Parathyroid adenoma (tissue), 2 donors: ENCODE results near the gene WRAP73.
"Not testable (repeated sequence)": the region's sequence is repeated elsewhere in the genome, so short reads cannot be mapped to it uniquely, and the experiment has no call there.

Experiments used
- H2AFZ ChIP-seq: fragments of 300-600 bp; sonication (generic); one replicate; pipeline ENCODE4 v1.7.0; 2017; ENCODE audit warnings: antibody characterized with exemption, mild to moderate bottlenecking
- H3K27ac ChIP-seq: fragments of 300-600 bp; sonication (generic); one replicate; pipeline ENCODE4 v1.7.0; 2017
- H3K27me3 ChIP-seq: fragments of 300-600 bp; sonication (generic); one replicate; pipeline ENCODE4 v1.7.0; 2017; ENCODE audit warnings: low read length; ENCODE audit not compliant: control insufficient read depth, insufficient read depth
- H3K36me3 ChIP-seq: fragments of 300-600 bp; sonication (generic); one replicate; pipeline ENCODE4 v1.7.0; 2017; ENCODE audit warnings: low read length; ENCODE audit not compliant: control insufficient read depth, insufficient read depth
- H3K4me1 ChIP-seq: fragments of 300-600 bp; sonication (generic); one replicate; pipeline ENCODE4 v1.7.0; 2017; ENCODE audit warnings: control low read depth
- H3K4me2 ChIP-seq: fragments of 300-600 bp; sonication (generic); one replicate; pipeline ENCODE4 v1.7.0; 2017; ENCODE audit warnings: low read length
- H3K4me3 ChIP-seq: fragments of 300-600 bp; sonication (generic); one replicate; pipeline ENCODE4 v1.7.0; 2017; ENCODE audit warnings: low read depth, low read length
- H3K79me2 ChIP-seq: fragments of 300-600 bp; sonication (generic); one replicate; pipeline ENCODE4 v1.7.0; 2017; ENCODE audit warnings: control low read depth
- H3K9ac ChIP-seq: fragments of 300-600 bp; sonication (generic); one replicate; pipeline ENCODE4 v1.7.0; 2017; ENCODE audit warnings: mild to moderate bottlenecking
- H3K9me3 ChIP-seq: fragments of 300-600 bp; sonication (generic); one replicate; pipeline ENCODE4 v1.7.0; 2017; ENCODE audit warnings: low read length; ENCODE audit not compliant: control insufficient read depth
- CTCF ChIP-seq: fragments of 300-600 bp; sonication (generic); IDR thresholded peaks from one replicate; pipeline ENCODE4 v1.7.0; 2017; ENCODE audit warnings: antibody characterized with exemption, mild to moderate bottlenecking
- donor health status: primary hyperparathyroidism.

The WRAP73 gene

GRCh38 chr1:3585940-3586568 is 63.8 kb downstream of the WRAP73 start:
- H3K27ac ChIP-seq: no peak overlapping the region
- TF ChIP-seq CTCF: no peak
- H3K4me3 ChIP-seq: no peak overlapping the region
- no peaks in the 10 kb centered on the region for H3K36me3 ChIP-seq
- no peak overlapping the region for H3K9ac ChIP-seq
- no peak overlapping the region for H3K4me2 ChIP-seq
- H3K4me1 ChIP-seq: no peaks in the 10 kb centered on the region
- no peak overlapping the region for H2AFZ ChIP-seq
- H3K9me3 ChIP-seq: no peaks in the 10 kb centered on the region
- no peaks in the 10 kb centered on the region for H3K79me2 ChIP-seq
- no peaks in the 10 kb centered on the region for H3K27me3 ChIP-seq

GRCh38 chr1:3585353-3585868 is 64.5 kb downstream of the WRAP73 start:
- not testable (repeated sequence) for H3K27me3 ChIP-seq, H2AFZ ChIP-seq, H3K36me3 ChIP-seq, H3K9me3 ChIP-seq, H3K4me3 ChIP-seq, H3K9ac ChIP-seq, H3K4me1 ChIP-seq, H3K4me2 ChIP-seq, H3K27ac ChIP-seq, H3K79me2 ChIP-seq

- Histone ChIP-seq H3K4me1 (no peaks in the 10 kb centered on the region), H3K27ac (no peak overlapping the region), H3K4me2 (no peak overlapping the region), H2AFZ (no peak overlapping the region), H3K9me3 (no peaks in the 10 kb centered on the region), H3K27me3 (no peaks in the 10 kb centered on the region), H3K36me3 (no peaks in the 10 kb centered on the region), H3K9ac (no peak overlapping the region), H3K4me3 (no peak overlapping the region), H3K79me2 (no peaks in the 10 kb centered on the region)
- no peak for TF ChIP-seq CTCF
Observed at GRCh38 chr1:3584915-3585314, 65.0 kb downstream of the WRAP73 start.

- not testable (repeated sequence) for H2AFZ ChIP-seq
Observed at GRCh38 chr1:3583751-3584150, 66.2 kb downstream of the WRAP73 start.

GRCh38 chr1:3581296-3582036 is 68.4 kb downstream of the WRAP73 start:
- Histone ChIP-seq H3K79me2 (no peaks in the 10 kb centered on the region), H3K27me3 (no peaks in the 10 kb centered on the region), H3K9me3 (no peaks in the 10 kb centered on the region), H3K4me3 (no peak overlapping the region), H3K36me3 (no peaks in the 10 kb centered on the region), H3K27ac (no peak overlapping the region), H2AFZ (no peak overlapping the region), H3K4me1 (no peaks in the 10 kb centered on the region), H3K4me2 (no peak overlapping the region), H3K9ac (no peak overlapping the region)
- no peak for TF ChIP-seq CTCF

More at GRCh38 chr1:3583751-3584150, 66.2 kb downstream of the WRAP73 start:
- H3K36me3 ChIP-seq, H3K9ac ChIP-seq, H3K27ac ChIP-seq, H3K79me2 ChIP-seq, H3K9me3 ChIP-seq, H3K4me1 ChIP-seq, H3K4me3 ChIP-seq, H3K27me3 ChIP-seq, H3K4me2 ChIP-seq: not testable (repeated sequence)
